ENCODE data around the gene THRB.
"Not testable (repeated sequence)": the region's sequence is repeated elsewhere in the genome, so short reads cannot be mapped to it uniquely, and the experiment has no call there.

The THRB gene

GRCh38 chr3:24100696-24101402 is 393.8 kb downstream of the THRB start:
- no peak for DNase-seq (ENCODE audit: low read depth in 2 of 2)

DNA sequence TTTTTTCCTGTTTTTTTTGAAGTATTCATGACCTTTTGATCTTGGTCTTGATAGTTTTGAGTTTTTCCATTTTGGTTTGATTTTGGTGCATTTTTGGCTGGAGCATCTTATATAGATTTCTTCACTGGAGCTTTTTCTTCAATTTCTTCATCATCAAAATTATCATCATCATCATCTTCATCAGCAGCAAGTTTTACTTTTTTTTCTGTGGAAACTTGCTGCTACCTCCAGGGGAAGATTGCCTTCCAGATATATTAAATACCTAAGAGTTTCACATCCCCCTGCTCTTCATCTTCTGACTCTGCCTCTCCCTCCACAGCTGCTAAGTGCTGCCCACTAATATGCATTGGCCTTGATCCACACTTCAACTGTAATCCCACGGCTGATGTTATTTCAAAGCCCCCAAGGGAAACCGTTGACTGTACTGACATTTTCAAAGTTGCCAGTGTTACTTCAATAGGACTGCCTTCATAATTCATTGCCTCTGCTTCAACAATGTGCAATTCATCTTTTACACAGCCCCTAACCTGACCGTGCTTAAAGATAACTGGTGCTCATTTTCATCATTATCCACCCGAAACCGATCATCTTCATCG is 397.9 kb downstream of the THRB start:
- DNase-seq (ENCODE audit: low read depth in 2 of 2): no peak

- no peak for DNase-seq (ENCODE audit: low read depth in 2 of 2)
These were observed 398.4 kb downstream of the THRB start for GRCh38 chr3:24096271-24096670.

- DNase-seq (ENCODE audit: low read depth in 2 of 2): not testable (repeated sequence)
These were observed 399.8 kb downstream of the THRB start for GRCh38 chr3:24094818-24095217.

DNA sequence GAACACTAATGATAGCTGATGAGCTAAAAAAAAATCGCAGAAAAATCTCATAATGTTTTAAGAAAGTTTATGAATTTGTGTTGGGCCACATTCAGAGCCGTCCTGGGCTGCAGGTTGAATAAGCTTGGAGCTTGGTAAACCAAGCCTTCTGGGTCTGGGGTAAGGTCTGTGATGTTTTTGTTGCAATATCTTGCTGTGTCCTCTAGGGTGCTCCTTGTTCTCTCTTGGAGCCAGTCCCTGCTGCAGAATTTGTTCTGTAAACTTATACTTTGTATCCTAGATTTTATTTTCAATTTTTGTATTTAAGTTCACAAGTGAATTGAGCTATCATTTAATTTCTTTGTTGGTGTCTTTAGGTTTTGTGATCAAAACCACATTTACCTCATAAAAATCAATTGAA is 405.9 kb downstream of the THRB start:
- DNase-seq (ENCODE audit: low read depth in 2 of 2): no peak

DNA sequence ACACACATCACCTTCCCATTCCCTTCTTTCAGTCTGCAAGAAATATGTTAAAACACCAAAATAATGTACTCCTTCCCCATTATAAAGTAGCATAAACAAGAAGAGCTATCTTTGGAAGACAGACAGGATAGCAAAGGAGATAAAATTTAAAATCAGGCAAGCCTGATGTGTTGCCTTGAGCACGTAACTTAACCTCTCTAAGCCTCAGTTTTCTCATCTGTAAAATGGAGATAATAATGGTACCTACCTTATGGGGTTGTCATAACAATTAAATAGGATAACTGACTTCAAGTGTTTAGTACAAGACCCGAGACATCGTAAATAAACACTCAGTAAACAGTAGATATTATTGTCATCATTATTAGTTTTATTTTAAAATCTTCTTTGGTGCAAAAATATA is 407.2 kb downstream of the THRB start:
- no peak for DNase-seq (ENCODE audit: low read depth in 2 of 2)

DNA sequence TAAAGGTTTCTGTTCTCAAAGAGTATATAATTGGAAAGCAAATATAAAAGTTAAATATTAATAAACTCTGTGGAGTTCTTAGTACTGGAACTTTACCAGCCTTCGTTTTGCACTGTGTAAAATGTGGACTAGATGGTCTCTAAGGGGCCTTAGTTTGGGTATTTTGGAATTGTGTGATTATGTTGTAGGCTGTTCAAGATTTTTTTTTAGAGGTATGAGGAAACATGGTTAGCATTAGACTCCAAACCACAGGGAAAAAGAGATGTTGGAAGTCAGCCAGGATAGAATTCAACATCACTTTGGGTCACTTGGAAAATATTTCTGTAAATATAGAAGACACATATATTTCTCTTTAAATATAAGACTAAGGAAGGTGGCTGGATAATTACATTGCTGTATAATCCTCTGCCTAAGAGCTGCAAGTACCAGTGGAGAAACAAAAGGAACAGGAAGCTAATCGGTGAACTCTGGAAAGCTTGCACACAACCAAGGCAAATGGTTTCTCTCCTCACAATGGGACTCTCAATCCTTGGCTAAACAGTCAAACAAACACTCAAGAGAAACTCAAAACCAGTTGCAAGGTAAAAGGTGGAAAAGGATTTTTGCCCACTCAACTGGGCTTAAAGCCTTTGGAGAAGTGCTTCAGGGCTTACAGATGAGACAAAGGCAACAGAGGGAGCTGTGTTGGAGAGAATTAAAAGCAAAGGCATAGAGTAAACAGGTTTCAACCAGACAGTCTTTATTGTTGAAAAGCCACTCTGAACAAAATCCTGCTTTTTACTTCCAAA is 407.8 kb downstream of the THRB start:
- no peak for DNase-seq (ENCODE audit: low read depth in 2 of 2)

DNA sequence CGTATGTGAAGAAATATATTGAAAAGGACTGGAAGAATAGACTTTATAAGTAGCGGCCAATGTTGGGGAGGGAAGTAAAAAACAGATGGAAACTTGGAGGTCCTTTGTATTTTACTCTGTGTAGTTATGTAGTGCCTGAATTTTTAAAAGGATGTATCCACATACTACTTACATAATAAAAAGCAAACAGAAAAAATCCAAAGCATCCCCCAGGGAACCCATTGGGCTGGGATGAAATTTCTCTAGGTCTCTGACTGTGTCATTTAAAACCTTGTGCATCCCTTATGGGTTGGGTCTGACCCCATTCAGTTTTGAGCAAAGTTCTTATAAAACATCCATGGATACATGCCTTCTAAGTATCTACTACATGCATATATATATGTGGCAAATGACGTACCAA is 408.4 kb downstream of the THRB start:
- DNase-seq (ENCODE audit: low read depth in 2 of 2): no peak

GRCh38 chr3:24072193-24072592 is 422.5 kb downstream of the THRB start:
- no peak for DNase-seq (ENCODE audit: low read depth in 2 of 2)

DNA sequence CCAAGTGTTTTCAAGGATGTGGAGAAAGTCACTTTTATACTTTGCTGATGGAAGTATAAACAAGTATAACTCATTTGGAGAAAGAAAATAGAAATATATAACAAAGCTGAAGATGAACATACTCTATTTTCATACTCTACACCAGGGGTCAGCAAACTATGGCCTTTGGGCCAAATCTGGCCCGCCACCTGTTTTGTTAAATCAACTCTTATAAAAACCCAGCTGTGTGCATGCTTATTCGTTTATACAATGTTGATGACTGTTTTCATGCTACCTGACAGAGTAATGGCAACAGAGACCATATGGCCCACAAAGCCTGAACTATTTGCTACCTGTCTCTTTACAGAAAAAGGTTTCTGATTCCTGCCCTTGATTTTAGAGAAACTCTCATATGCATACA is 425.6 kb downstream of the THRB start:
- DNase-seq (ENCODE audit: low read depth in 2 of 2): no peak

DNA sequence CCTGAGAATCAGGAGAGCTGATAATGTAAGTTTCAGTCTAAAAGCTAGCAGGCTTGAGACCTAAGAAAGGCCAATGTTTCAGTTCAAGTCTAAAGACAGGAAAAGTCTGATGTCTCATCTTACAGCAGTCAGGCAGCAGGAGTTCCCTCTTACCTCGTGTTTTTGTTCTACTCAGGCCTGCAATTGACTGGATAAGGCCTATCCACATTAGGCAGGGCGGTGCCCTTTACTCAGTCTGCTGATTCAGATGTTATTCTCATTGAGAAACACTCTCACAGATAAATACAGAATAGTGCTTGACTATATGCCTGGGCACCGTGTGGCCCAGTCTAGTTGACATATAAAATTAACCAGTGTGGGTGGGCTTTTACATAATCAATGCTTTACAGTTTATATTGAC is 427.2 kb downstream of the THRB start:
- DNase-seq (ENCODE audit: low read depth in 2 of 2): no peak

Data from activated CD4-positive, alpha-beta T cell treated with anti-CD3 and anti-CD28 coated beads for 24 hours (primary cell).